ENCODE data around the gene FLAD1.

GRCh38 chr1:155012776-155013602, 29.8 kb downstream of the FLAD1 start:
- TF ChIP-seq EP300 (IDR thresholded peaks at IDR 0.05) (no peak), CTCF (IDR thresholded peaks at IDR 0.05) (no peak), POLR2AphosphoS5 (IDR thresholded peaks at IDR 0.05) (no peak)

All from gastroesophageal sphincter (tissue), 3 donors.